Hepatic stellate cell (primary cell): ENCODE results near the gene CDC42EP5.
A peak's percentile ranks its signal among the peaks of the same experiment; 100 is the strongest.

Source experiments
- DNase-seq: peaks from one replicate; pipeline ENCODE4 v3.0.0; 2011; ENCODE audit warnings: low spot score

The CDC42EP5 gene

DNA sequence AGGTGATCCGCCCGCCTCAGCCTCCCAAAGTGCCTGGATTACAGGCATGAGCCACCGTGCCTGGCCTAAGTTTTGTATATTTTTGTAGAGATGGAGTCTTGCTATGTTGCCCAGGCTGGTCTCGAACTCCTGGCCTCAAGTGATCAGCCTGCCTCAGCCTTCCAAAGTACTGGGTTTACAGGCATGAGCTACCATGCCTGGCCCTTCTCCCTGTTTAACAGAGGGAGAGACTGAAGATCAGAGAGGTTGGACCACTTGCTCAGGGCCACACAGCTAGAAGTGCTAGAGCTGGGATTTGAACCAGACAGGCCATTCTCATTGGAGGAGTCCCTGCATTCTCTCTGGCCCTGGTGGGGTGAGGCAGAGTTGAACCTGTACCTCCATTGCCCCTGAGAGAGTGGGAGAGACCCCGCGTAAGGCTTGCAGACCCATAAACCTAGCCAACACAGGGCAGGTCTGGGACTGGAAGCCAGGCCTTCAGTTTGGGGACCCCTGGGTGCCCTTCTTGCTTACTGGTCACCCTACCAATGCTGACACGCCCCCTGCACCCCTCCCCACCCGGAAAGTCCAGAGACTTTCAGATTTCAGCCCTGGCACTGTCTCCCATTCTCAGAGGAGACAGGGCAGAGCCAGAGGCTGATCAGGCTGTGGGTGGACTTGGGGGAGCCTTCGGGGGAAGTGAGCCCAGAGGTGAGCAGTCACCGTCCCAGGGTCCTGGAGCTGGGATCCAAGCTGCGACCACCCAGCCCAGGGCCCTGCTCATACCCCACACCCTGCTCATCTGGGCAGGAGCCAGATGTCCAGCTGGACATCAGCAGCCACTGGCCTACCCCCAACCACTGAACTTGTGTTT is 44.5 kb downstream of the CDC42EP5 start:
- no peak for DNase-seq

DNA sequence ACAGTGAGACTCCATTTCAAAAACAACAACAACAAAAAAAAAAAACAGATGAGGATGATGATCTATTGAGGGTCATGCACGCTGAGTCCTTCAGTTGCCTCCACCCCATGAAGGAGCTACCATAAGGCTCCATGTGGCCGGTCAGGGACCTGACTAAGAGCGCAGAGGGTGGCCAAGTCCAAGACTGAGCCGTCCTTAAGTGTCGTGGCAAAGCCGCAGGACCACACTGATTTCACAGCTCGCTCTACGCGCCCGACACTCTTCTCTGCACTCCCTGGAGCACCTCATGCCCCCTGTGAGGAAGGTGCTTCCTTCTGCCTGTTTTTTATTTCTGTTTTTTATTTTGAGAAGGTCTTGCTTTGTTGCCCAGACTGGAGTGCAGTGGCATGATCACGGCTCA is 45.5 kb downstream of the CDC42EP5 start:
- DNase-seq = no peak

GRCh38 chr19:54426291-54426931 is 46.7 kb downstream of the CDC42EP5 start:
- no peak for DNase-seq

GRCh38 chr19:54425382-54425723 is 47.7 kb downstream of the CDC42EP5 start:
- DNase-seq = no peak

DNA sequence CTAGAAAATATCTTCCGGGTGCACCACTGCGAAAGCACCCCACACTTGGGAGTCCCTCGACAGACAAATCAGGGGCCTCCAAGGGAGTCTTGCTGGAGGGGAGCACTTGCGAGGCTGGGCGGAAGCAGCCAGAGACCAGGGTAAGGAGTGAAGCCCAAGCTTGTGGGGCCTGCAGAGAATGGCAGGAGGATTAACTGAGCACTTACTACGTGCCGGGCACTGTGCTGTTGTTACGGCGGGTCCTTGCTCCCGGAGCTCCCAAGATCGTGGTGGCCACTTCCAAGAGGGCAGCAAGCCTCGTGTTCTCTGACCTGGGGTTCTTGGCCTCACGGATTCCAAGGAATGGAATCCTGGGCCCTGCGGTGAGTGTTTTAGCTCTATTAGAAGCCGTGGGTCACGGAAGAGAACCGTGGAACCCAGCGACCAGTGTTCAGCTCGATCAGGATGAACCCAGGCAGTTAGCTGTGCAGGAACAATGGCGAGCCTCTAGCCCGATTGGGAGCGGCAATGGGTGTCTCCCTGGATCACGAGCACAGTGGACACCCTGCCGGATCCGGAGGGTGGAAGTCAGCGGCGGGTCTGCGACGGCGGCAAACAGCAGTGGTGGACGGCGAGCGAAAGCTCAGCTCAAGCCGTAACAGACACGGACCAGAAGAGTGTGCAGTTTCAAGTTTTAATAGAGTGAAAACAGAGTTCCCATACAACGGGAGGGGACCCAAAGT is 48.3 kb downstream of the CDC42EP5 start:
- DNase-seq = no peak

- no peak for DNase-seq
These were observed 48.9 kb downstream of the CDC42EP5 start for GRCh38 chr19:54424201-54424600.

GRCh38 chr19:54422136-54422535 is 51.0 kb downstream of the CDC42EP5 start:
- DNase-seq = no peak

GRCh38 chr19:54421521-54421920 is 51.6 kb downstream of the CDC42EP5 start:
- DNase-seq = no peak

DNA sequence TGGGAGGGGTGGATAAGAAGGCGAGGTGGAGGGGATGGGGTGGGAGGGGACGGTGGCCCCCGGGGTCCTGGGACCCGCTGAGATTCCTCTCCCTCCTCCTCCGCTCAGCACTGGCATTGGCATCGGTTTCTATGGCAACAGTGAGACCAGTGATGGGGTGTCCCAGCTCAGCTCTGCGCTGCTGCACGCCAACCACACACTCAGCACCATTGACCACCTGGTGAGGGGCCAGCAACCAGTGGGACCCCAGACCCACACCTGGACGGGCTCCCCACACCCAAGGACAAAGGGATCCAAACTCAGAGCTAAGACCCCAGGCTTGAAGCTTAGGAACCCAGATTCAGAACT is 52.0 kb downstream of the CDC42EP5 start:
- no peak for DNase-seq

DNA sequence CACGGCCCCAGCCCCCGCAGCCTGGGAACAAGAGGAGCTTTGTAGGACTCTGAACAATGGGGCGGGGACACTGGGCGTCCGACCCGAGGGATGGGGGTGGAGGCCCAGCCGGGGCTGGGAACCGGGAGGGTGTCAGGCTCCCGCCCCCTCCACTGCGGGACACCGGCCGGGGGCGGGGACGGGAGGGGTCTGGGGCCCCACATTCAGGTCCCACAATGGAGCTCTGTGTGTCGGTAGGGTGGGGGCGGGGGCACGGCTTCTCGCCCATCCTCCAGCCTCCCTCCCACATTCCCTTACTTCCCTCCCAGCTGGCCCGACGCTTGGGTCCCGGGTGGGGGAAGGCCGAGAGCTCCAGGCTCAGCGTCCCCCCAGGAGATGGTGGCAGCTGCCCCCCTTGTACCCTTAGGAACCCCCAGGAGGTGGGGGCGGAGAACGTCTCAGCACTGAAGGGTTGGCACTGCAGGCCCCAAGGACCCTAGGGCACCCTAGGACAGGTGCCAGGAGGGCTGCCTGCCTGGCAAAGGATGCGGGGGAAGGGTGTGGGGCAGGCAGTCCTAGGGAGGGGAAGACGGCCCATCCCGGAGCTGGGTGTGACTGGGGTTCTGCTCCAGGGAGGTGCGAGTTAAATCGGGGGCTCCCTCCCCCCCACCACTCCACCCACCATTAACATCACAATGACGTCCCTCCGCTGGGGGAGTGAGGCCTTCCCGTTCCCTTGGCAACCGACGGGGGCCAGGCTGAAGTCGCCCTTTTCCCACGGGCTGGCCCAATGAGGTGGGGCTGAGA is 52.5 kb downstream of the CDC42EP5 start:
- DNase-seq = no peak

GRCh38 chr19:54420068-54420382 is 53.1 kb downstream of the CDC42EP5 start:
- no peak for DNase-seq

GRCh38 chr19:54418930-54419800 is 53.9 kb downstream of the CDC42EP5 start:
- DNase-seq = peak; percentile 6

DNA sequence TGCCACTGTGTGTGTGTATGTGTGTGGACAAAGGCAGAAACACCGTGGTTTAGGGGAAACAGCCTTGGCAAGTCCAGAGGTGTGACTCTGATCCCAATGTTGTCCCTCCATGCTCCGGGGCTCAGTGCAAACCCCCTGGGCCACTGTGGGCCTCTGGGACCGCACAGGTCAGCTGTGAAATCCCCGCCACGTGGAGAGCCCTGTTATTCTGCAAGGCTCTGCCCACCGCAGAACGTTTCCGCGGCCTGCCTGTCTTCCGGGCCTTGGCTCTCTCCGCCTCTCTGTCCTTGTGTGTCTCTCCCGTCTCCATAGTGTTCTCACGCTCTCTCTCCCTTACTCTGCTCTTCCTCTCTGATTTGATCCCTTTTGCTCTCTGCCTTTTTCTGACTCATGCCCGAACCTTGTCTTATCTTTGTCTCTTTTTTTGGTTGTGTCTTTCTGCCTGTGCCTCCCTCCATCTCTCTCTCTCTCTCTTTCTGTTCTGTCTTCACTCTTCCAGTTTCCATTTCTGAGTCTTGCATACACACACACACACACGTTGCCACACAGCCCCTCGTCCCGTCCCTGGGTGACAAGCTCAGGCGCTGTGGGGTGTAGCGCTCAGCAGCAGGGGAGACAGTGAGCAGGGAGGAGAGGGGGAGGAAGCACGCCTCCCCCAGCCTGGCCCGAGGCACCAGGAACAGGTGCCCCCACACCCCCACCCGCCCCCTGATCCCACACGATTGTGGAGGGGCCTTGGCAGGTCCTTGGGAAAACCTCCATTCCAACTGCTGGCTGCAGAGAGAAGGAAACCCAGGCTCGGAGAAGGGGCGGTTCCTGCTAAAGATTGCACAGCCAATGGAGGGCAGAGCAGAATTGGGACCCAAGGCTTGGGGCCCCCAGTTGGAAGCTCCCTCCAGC is 54.8 kb downstream of the CDC42EP5 start:
- DNase-seq = peak; percentile 83

DNA sequence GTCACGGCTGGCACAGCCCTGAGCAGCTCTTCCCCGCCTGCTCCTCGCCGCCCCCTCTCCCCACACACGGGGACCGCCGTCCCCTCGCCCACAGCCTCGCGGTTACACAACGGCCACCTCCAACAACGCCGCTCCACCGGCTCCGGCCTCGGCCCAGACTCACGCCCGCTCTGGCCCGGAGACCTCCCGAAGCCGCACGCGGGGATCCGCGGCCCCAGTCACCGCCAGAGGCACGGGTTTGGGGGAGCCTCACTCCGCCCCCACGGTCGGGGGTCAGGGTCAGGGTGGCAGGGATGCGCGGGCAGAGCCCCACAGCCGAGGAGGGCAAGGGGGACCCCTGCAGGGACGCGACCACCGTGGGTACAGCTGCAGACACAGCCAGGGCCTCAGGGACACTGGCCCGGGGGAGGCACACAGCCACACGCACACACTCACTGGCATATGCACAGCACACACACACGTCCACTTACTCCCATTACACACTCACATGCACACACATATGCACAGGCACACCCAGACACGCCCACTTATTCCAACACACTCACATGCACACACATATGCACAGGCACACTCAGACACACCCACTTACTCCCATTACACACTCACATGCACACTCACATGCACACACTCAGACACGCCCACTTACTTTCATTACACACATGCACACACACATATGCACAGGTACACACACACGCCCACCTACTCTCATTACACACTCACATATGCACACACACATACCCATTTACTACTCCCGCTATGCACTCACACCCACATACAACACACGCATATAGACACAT is 56.2 kb downstream of the CDC42EP5 start:
- DNase-seq = peak; percentile 4

GRCh38 chr19:54415901-54416673 is 57.0 kb downstream of the CDC42EP5 start:
- peak; percentile 29 for DNase-seq

DNA sequence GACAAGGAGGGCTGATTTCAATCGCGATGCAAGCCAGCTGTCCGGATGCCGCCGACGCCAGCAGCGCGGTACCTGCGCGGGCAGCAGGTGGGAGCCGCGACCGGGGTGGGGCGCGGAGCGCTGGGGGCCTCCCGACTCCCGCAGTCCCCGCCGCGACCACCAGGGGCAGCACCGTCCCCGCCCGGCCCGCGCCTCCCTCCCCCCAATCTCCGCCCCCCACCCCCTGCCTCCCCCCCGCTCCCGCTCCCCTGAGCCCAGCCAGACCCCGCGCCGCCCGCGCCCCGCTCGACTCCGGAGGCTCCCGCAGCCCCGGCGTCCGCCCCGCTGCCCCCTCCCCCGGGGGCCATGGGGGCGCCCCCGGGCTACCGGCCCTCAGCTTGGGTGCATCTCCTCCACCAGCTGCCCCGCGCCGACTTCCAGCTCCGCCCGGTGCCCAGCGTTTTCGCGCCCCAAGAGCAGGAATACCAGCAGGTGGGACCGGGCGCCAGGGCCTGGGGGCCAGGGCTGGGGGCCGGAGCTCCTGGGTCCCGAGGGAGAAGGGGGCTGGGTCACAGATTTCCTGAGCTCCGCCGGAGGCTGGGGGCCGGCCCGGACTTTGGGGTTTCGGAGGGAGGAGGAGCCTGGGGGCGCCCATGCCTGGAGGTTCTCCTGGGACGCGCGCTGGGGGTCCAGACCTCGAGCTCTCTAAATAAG is 57.7 kb downstream of the CDC42EP5 start, which contains the start of gene TTYH1:
Gene TTYH1 (plus strand): TSS at position 257 of the 693 bp plus-strand sequence. CDS start 89 bp downstream, at position 346.
- DNase-seq = peak; percentile 13
